ENCODE results near the gene SLC4A7.
"Not testable (repeated sequence)": the region's sequence is repeated elsewhere in the genome, so short reads cannot be mapped to it uniquely, and the experiment has no call there.

SLC4A7 gene

DNA sequence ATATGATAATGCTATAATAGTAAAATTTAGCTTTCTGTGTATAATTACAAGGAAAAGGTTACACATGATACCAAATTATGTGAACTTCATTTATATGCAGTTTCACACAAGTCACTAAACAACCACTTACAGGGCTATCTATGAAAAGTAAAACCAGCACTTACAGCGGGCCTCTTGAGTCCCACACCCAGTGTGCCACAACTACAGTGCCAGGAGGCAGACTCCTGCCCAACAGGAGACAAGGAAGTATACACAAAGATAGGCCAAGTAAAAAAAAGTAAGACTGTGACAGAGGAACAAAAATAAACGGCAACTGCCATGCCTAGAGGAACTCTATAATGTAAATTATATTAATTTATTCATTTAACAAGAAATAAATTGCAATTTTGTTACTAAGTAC lies 61.6 kb downstream of the SLC4A7 start:
- Histone ChIP-seq H3K4me2 (ENCODE audit: low read length) (no peak overlapping the region), H3K4me3 (ENCODE audit: low read length) (no peak overlapping the region), H3K36me3 (ENCODE audit: control insufficient read depth, low read length) (peaks cover 68% of the 10 kb centered on the region), H3K79me2 (ENCODE audit: control insufficient read depth, low read length) (no peaks in the 10 kb centered on the region), H3K9me3 (ENCODE audit: control insufficient read depth, insufficient read depth, low read length) (no peaks in the 10 kb centered on the region), H3K4me1 (ENCODE audit: control insufficient read depth, low read length) (no peaks in the 10 kb centered on the region), H3K27ac (ENCODE audit: low read depth, low read length) (no peak overlapping the region), H3K27me3 (ENCODE audit: control insufficient read depth, low read length) (no peaks in the 10 kb centered on the region), H3K9me2 (replicated peaks; ENCODE audit: control insufficient read depth, low read length) (no peaks in the 10 kb centered on the region), H3F3A (ENCODE audit: control insufficient read depth, insufficient read depth) (no peaks in the 10 kb centered on the region), H4K20me1 (ENCODE audit: control insufficient read depth, insufficient read depth, low read depth, low read length) (no peaks in the 10 kb centered on the region)
- TF ChIP-seq CTCF (IDR thresholded peaks at IDR 0.05; ENCODE audit: low read depth, low read length, poor library complexity, severe bottlenecking) (no peak), EZH2phosphoT487 (IDR thresholded peaks at IDR 0.05; ENCODE audit: borderline replicate concordance, low read length) (no peak)

DNA sequence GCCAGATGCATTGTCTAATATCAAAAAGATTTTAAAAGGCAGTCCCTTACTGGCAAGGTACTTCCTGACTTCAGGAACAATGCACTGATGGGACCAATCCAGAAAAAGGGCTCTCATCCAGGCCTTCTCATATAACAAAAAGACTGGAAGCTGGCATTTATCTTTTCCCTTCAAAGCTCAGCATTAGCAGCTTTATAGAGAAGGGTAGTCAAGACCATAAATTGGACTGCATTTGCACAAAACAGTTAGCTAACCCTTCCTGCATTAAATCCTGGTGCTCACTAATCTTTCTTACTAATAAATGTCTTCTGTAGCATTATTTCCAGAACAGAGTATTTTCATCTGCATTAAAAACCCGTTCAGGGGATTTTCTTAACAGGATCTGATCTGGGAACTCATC lies 69.0 kb downstream of the SLC4A7 start:
- H3K9me2 ChIP-seq (replicated peaks; ENCODE audit: control insufficient read depth, low read length), result no peaks in the 10 kb centered on the region
- no peak for TF ChIP-seq EZH2phosphoT487 (IDR thresholded peaks at IDR 0.05; ENCODE audit: borderline replicate concordance, low read length)
- H3K4me1 ChIP-seq (ENCODE audit: control insufficient read depth, low read length), result no peaks in the 10 kb centered on the region
- H3K9me3 ChIP-seq (ENCODE audit: control insufficient read depth, insufficient read depth, low read length), result no peaks in the 10 kb centered on the region
- H3K27me3 ChIP-seq (ENCODE audit: control insufficient read depth, low read length), result no peaks in the 10 kb centered on the region
- H3F3A ChIP-seq (ENCODE audit: control insufficient read depth, insufficient read depth), result no peaks in the 10 kb centered on the region
- H3K4me3 ChIP-seq (ENCODE audit: low read length), result no peak overlapping the region
- H3K27ac ChIP-seq (ENCODE audit: low read depth, low read length), result no peak overlapping the region
- no peaks in the 10 kb centered on the region for H4K20me1 ChIP-seq (ENCODE audit: control insufficient read depth, insufficient read depth, low read depth, low read length)
- no peaks in the 10 kb centered on the region for H3K79me2 ChIP-seq (ENCODE audit: control insufficient read depth, low read length)
- peaks cover 67% of the 10 kb centered on the region for H3K36me3 ChIP-seq (ENCODE audit: control insufficient read depth, low read length)
- H3K4me2 ChIP-seq (ENCODE audit: low read length), result no peak overlapping the region

DNA sequence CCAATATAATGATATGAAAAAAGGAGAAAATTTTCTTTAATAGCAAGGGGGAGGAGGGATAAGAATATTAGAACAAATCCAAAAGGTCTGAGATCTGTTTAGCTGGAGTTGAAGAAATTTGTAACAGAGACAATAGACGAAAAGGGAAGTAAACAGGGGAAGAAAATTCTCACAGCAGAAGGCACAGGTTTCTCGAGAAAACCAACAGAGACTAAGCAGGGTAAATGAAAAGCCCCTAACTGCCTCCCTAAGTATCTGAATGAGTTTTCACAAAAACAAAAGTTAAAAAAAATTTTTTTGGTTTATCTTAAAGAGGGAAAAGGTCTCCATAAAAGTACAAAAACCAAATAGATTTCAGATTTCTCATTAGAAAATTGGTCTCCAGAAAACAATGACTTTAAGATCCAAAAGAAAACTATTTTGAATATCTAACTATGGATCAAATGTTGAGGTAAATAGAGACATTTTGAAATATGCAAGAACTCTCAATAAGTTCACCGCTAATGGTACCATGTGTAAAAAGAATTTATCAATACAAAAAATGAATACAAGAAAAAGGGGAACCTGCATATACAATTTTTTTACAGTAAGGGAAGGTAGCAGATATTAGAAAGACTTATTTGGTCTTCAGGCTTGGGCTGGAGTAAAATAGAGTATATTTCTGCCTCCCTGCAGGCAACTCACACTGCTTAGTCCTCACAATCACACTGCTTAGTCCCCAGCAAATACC lies 91.1 kb downstream of the SLC4A7 start:
- H3K79me2 ChIP-seq (ENCODE audit: control insufficient read depth, low read length), result no peaks in the 10 kb centered on the region
- H4K20me1 ChIP-seq (ENCODE audit: control insufficient read depth, insufficient read depth, low read depth, low read length), result no peaks in the 10 kb centered on the region; the same call in 1 of the 2 replicates
- no peak overlapping the region for H3K4me2 ChIP-seq (ENCODE audit: low read length)
- H3K4me1 ChIP-seq (ENCODE audit: control insufficient read depth, low read length), result no peaks in the 10 kb centered on the region
- H3K9me3 ChIP-seq (ENCODE audit: control insufficient read depth, insufficient read depth, low read length), result no peaks in the 10 kb centered on the region
- no peak for TF ChIP-seq CTCF (IDR thresholded peaks at IDR 0.05; ENCODE audit: low read depth, low read length, poor library complexity, severe bottlenecking)
- TF ChIP-seq EZH2phosphoT487 (IDR thresholded peaks at IDR 0.05; ENCODE audit: borderline replicate concordance, low read length), result no peak
- no peaks in the 10 kb centered on the region for H3K27me3 ChIP-seq (ENCODE audit: control insufficient read depth, low read length)
- no peak overlapping the region for H3K27ac ChIP-seq (ENCODE audit: low read depth, low read length)
- H3K4me3 ChIP-seq (ENCODE audit: low read length), result no peak overlapping the region
- H3F3A ChIP-seq (ENCODE audit: control insufficient read depth, insufficient read depth), result no peaks in the 10 kb centered on the region; the same call in 1 of the 2 replicates
- H3K36me3 ChIP-seq (ENCODE audit: control insufficient read depth, low read length), result peaks cover 61% of the 10 kb centered on the region
- no peaks in the 10 kb centered on the region for H3K9me2 ChIP-seq (replicated peaks; ENCODE audit: control insufficient read depth, low read length)

DNA sequence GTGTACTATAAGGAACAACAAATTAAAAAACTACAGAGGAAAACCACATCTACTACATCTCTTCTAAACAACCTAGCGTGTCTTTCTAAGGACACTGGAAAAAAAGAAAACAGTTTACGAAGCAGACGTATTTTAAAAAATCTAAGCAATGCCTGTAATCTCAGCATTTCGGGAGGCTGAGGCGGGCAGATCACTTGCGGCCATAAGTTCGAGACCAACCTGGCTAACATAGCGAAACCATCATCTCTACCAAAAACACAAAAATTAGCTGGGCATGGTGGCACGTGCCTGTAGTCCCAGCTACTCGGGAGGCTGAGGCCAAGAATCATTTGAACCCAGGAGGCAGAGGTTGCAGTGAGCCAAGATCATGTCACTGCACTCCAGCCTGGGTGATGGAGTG lies 91.8 kb downstream of the SLC4A7 start:
- not testable (repeated sequence) for H3K4me1 ChIP-seq (ENCODE audit: control insufficient read depth, low read length); H3K9me3 ChIP-seq (ENCODE audit: control insufficient read depth, insufficient read depth, low read length); H3K4me3 ChIP-seq (ENCODE audit: low read length); H3F3A ChIP-seq (ENCODE audit: control insufficient read depth, insufficient read depth); H4K20me1 ChIP-seq (ENCODE audit: control insufficient read depth, insufficient read depth, low read depth, low read length); H3K27ac ChIP-seq (ENCODE audit: low read depth, low read length); H3K79me2 ChIP-seq (ENCODE audit: control insufficient read depth, low read length); H3K27me3 ChIP-seq (ENCODE audit: control insufficient read depth, low read length); H3K4me2 ChIP-seq (ENCODE audit: low read length); H3K9me2 ChIP-seq (replicated peaks; ENCODE audit: control insufficient read depth, low read length)
- H3K36me3 ChIP-seq (ENCODE audit: control insufficient read depth, low read length), result peaks cover 59% of the 10 kb centered on the region

Measured in DOHH2 (cell line).